SW480 (cell line): Measurements from ENCODE around the gene ANKRD66.
A peak's percentile ranks its signal among the peaks of the same experiment; 100 is the strongest.

Source experiments
- DNase-seq: peaks from one replicate; pipeline ENCODE4 v3.0.0-alpha.2; 2016; ENCODE audit warnings: low spot score

ANKRD66 gene

DNA sequence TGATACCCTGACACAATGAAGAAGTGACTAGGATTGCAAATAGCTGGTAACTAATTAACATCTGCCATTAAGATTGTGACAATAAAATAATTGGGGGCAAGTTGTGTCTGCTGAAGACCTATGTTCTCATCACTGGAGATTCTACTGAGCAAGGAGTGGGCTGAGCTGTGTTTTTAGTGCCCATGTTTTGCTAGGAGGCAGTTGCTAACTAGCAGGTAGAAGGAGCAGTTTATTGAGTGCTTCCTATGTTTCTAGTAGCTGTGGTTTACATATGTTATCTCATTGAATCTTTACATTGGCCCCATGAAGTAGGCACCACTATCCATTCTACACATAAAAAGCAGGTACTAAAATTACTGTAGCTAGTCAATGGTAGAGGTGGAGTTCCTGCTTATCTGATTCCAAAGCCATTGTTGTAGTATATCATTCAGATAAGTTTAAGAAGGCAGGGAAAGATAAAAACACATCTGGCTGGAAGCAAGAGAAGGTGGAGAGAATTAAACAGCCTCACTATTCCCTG lies 43.7 kb downstream of the ANKRD66 start:
- DNase-seq = no peak

DNA sequence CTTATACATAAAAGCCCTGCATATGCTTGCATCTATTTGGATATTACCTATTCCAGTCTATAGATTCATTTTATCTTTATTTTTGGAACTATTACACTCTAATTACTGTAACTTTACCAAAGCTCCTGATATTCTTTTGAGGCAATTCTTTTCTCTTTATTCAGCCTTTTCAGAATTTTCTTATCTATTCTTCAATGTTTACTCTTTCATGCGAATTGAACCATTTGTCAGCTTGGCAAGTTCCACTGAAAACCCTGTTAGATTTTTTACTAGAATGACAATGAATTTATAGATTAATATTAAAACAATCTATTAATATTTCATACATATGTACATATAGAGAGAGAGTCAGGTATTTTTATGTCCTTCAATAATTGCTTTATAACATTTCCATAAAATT lies 45.9 kb downstream of the ANKRD66 start:
- DNase-seq = no peak

DNA sequence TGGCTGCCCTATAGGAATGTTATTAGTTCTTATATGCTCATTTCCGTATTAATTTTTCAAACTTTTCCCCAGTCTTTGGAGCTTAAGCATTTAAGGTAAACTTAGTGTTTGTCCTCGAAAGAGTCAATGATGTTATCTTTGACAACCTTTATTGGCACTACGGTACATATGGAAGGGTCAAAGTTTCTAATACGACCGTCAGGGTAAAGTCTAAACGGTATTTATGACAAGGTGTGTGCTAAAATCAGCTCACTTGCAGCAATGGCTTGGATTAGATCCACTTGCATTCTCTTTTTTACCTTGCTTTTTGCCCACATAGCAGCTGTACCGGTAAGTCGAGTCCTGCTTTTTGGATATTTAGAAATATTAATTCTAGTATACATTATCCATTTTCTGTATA lies 46.4 kb downstream of the ANKRD66 start, which contains the start of gene MEP1A:
MEP1A (plus strand) TSS at position 252 of the 400 bp plus-strand sequence; CDS start at position 262, 10 bp downstream.
- DNase-seq = no peak

DNA sequence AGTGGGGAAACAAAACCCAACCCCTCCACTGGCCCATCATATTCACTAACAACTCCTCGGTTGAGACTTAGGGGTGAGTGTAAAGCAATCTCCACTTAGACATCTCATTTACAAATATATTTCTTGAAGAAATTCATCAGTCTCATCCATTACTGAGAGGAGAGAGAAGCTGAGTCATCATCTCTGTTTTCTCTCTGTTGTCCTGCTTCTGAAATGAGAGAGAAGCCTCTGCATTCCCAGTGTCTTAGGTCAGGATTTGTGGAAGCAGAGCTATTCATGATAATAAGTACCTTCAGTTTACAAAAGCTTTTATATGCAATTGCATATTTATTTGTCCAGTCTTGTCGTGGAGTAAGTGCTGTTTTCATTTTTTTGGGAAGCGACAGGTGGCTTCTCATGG lies 47.3 kb downstream of the ANKRD66 start:
- no peak for DNase-seq

DNA sequence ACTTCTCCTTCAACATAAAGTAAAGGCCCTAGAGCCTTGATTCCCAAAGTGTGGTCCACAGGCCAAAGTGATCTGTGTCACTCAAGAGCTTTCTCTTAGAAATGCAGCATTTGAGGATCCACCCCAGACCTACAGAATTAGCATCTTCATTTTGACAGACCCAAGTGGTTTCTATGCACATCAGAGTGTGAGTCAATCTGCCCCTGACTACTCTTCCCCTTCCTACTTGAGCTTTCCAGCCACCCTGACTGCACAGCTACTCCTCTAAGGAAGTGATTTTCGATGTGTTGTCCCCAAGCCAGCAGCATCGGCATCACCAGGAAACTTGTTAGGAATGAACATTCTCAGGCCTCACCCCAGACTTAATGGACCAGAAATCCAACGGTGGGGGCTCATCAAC lies 49.1 kb downstream of the ANKRD66 start:
- no peak for DNase-seq

DNA sequence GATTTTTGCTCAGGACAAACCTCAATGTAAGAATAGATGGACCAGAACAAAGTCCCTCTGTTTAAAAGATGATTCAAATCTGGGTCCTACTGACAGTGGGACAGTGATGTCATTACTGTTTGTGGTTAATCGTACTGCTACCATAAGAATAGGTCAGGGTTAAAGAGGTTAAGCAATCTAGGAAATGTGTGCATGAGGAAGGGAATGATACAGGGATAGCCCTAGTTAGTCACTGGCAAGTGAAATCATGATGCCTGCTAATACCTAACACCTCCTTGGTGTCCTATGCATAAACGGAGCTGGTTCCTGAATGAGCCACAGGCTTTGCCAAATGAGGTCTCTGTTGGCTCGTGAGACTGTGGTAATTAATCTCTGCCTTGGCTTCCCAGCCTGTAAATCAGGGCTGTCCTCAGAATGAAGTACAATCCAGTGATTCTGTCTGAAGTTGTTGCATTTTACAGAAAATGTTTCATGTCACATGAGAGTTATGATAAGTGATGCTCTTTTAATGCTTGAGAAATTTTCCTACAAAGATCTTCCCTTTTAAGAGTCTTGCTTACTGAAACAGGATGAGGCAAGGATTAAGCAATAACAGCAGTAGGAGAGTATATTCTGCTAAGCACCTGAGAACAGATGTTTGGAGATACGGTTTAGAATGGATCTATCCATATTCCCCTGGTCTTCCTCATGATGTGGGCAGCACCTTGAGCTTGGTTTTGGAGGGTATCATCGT lies 50.3 kb downstream of the ANKRD66 start:
- peak; percentile 34 for DNase-seq

DNA sequence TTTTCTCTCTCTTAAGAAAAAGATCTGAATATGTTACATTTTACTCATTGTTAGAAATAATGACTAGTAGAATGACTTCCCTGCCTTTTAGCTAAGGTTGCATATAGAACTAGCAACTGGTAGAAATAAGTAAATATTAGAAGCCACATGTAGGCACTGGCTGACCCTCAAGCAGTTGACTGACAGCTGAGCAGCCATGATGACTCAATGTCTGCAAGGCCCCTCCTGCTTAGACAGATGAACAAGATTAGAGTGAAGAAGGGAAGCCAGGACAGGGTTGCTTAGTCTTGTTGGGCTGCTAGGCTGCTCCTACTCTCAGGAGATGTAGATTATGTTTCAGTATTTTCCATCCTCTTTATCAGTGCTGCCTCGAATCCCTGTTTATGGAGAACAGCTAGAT lies 52.9 kb downstream of the ANKRD66 start:
- DNase-seq = no peak

DNA sequence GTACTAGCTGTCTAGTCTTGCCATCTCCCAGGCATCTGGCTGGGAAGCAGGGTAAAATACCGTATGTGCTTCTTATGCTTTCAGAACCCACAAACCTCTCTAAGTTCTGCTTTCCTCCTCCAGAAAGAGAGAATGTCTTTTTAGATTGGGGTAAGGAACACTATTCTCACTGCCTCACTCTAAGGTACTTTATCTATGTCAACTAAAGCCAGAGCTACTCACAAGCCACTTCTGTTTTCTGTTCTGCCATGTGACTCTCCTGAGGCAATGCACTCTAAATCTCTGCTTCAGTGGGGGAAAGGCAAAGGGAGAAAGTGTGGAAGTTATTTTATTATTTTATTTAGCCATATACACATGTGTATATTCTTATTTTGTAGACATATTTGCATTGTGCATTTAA lies 62.1 kb downstream of the ANKRD66 start:
- DNase-seq = no peak
